ENCODE results near the gene XIRP2.

Gene XIRP2

DNA sequence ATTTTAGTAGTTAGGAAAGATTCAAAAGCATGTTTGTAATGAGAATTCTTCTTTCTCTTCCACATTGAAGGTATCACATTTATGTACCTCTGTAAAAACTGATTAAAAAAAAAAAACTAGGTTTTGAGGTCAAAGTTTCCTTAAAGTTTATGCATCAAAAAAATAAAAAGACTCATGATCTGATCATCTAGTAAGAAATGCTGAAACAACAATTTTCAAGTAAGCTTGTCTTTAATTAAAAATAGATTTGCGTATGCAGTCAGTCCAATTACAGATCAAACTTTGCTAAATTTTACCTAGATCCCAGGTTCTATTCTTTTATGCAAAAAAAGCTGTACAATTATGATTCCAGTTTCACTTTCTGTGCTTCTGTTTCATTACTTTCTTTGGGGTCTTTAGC, 409.0 kb downstream of the XIRP2 start:
- DNase-seq = no peak

DNA sequence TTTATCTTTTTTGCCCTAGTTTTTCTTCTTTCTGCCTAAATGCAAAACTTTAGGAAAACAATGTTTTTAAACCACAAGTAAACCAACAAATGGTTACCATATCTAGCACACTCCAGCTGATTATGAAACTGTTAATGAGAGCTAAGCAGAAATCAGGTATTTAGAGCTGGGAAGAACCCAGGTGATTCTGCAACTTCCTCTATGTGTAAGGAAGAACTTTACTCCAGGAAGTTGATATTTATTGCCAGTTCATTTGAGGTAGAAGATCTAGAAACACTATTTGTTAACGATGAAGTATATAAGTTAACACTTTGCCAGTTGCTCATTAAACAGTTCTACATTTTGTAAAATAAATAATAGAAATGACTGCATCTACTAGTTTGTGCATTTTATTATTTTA, 409.7 kb downstream of the XIRP2 start:
- DNase-seq = no peak

All from NCI-H345 (cell line).